PC-3 (cell line): Measurements from ENCODE around the gene USH1G. TPM values are rescaled to one million over a fixed set of nuclear protein-coding genes. Genes with fewer than 3 reads are reported as not detected.

ENCODE experiments used
- ATAC-seq: fragments of 200-7000 bp; cut with Tn5 transposase; 2 replicates; pipeline ENCODE4 v1.9.1; 2020; ENCODE audit warnings: mild to moderate bottlenecking, moderate library complexity
- BruUV-seq: library from RNA; stranded (reverse); fragments of 400-500 nt; replicated peaks from 2 replicates; lab custom pipeline; 2021; lab: Mats Ljungman, UMichigan
- CTCF ChIA-PET: fragments of 300-600 bp; sonication (Branson Sonifier 250); formaldehyde crosslinking; loops from one replicate; lab custom pipeline; 2022; ENCODE audit warnings: antibody characterized with exemption; lab: Charles Lee
- POLR2A ChIA-PET: fragments of 300-600 bp; sonication (Branson Sonifier 250); formaldehyde crosslinking; loops from one replicate; lab custom pipeline; 2022; ENCODE audit warnings: antibody characterized with exemption; ENCODE audit not compliant: unreplicated experiment; lab: Charles Lee
- DNase-seq: peaks from one replicate; pipeline ENCODE4 v3.0.0-alpha.2; 2015
- H2AFZ ChIP-seq: fragments of 300-600 bp; sonication (generic); 2 replicates; pipeline ENCODE4 v1.6.0; 2016; ENCODE audit warnings: antibody characterized with exemption, low read length
- H3F3A ChIP-seq: fragments of 300-600 bp; sonication (generic); one replicate; pipeline ENCODE4 v1.6.0; 2017; ENCODE audit warnings: antibody characterized with exemption, low read length, control low read depth, mild to moderate bottlenecking; ENCODE audit not compliant: unreplicated experiment
- H3K27ac ChIP-seq: fragments of 300-600 bp; sonication (generic); 2 replicates; pipeline ENCODE4 v1.5.1; 2016; ENCODE audit warnings: mild to moderate bottlenecking, low read length
- H3K27me3 ChIP-seq: fragments of 300-600 bp; sonication (generic); 2 replicates; pipeline ENCODE4 v1.6.1; 2016; ENCODE audit warnings: low read length, mixed read lengths
- H3K36me3 ChIP-seq: fragments of 300-600 bp; sonication (generic); 2 replicates; pipeline ENCODE4 v1.6.1; 2016; ENCODE audit warnings: low read depth, mixed run types, low read length, mixed read lengths
- H3K4me1 ChIP-seq: fragments of 300-600 bp; sonication (generic); 2 replicates; pipeline ENCODE4 v1.5.1; 2016; ENCODE audit warnings: low read length; ENCODE audit not compliant: insufficient read depth
- H3K4me2 ChIP-seq: fragments of 300-600 bp; sonication (generic); 2 replicates; pipeline ENCODE4 v1.6.0; 2016; ENCODE audit warnings: low read length
- H3K4me3 ChIP-seq: fragments of 300-600 bp; sonication (generic); 2 replicates; pipeline ENCODE4 v1.5.1; 2016; ENCODE audit warnings: mild to moderate bottlenecking, low read length, mixed read lengths
- H3K79me2 ChIP-seq: fragments of 300-600 bp; sonication (generic); 2 replicates; pipeline ENCODE4 v1.6.1; 2017; ENCODE audit warnings: low read length, mixed read lengths
- H3K9ac ChIP-seq: fragments of 300-600 bp; sonication (generic); 2 replicates; pipeline ENCODE4 v1.6.0; 2016; ENCODE audit warnings: mild to moderate bottlenecking, low read length
- H3K9me2 ChIP-seq: fragments of 300-600 bp; sonication (generic); replicated peaks from 2 replicates; pipeline ENCODE4 v1.6.1; 2016; ENCODE audit warnings: mixed run types, low read length, mixed read lengths
- H3K9me3 ChIP-seq: fragments of 300-600 bp; sonication (generic); 2 replicates; pipeline ENCODE4 v1.6.1; 2016; ENCODE audit warnings: low read length, mixed read lengths
- H4K20me1 ChIP-seq: fragments of 300-600 bp; sonication (generic); 2 replicates; pipeline ENCODE4 v1.6.1; 2016; ENCODE audit warnings: low read length, mixed read lengths
- EZH2 ChIP-seq: fragments of 300-600 bp; sonication (generic); IDR thresholded peaks from one replicate; pipeline ENCODE4 v1.6.1; 2017; ENCODE audit warnings: antibody characterized with exemption, mild to moderate bottlenecking, low read length; ENCODE audit not compliant: unreplicated experiment
- EZH2phosphoT487 ChIP-seq: fragments of 300-600 bp; sonication (generic); IDR thresholded peaks from 2 replicates; pipeline ENCODE4 v1.6.1; 2018; ENCODE audit warnings: mild to moderate bottlenecking, antibody characterized with exemption, low read length, borderline replicate concordance
- intact Hi-C: fragments of 100-400 bp; cut with micrococcal nuclease; formaldehyde crosslinking; loops from 2 replicates; pipeline ENCODE4 v1.9.0; 2023
- total RNA-seq: library from RNA; depleted of rRNA; stranded (reverse); fragments of >200 nt; gene quantifications from 2 replicates; pipeline ENCODE4 v1.2.3, GENCODE V29; 2014
- TF ChIP-seq, protein P1 (sequence below): fragments of 300-600 bp; sonication (generic); conservative IDR thresholded peaks from 2 replicates; pipeline ENCODE4 v1.5.1; 2017; ENCODE audit warnings: antibody characterized with exemption, low read depth, mild to moderate bottlenecking, low read length

The USH1G gene
- total RNA-seq, 1 experiment from 2014 or later: 0.04 TPM

- Histone ChIP-seq H3K4me1 (peaks cover 7% of the 10 kb centered on the region), H3K4me3 (no peak overlapping the region), H3K79me2 (no peaks in the 10 kb centered on the region), H3K27ac (no peak overlapping the region), H3K9me3 (no peaks in the 10 kb centered on the region), H2AFZ (no peak overlapping the region), H3F3A (no peaks in the 10 kb centered on the region), H3K27me3 (peaks cover 7% of the 10 kb centered on the region), H3K4me2 (no peak overlapping the region), H3K36me3 (no peaks in the 10 kb centered on the region), H3K9ac (no peak overlapping the region), H3K9me2 (no peaks in the 10 kb centered on the region), H4K20me1 (no peaks in the 10 kb centered on the region)
- CTCF ChIA-PET: no interaction called here
- POLR2A ChIA-PET: no interaction called here
- no TSS peak for BruUV-seq
- DNase-seq (no peak), ATAC-seq (no peak)
- TF ChIP-seq EZH2: no peak
- no peak for TF ChIP-seq EZH2phosphoT487
- TF ChIP-seq, protein P1, sequence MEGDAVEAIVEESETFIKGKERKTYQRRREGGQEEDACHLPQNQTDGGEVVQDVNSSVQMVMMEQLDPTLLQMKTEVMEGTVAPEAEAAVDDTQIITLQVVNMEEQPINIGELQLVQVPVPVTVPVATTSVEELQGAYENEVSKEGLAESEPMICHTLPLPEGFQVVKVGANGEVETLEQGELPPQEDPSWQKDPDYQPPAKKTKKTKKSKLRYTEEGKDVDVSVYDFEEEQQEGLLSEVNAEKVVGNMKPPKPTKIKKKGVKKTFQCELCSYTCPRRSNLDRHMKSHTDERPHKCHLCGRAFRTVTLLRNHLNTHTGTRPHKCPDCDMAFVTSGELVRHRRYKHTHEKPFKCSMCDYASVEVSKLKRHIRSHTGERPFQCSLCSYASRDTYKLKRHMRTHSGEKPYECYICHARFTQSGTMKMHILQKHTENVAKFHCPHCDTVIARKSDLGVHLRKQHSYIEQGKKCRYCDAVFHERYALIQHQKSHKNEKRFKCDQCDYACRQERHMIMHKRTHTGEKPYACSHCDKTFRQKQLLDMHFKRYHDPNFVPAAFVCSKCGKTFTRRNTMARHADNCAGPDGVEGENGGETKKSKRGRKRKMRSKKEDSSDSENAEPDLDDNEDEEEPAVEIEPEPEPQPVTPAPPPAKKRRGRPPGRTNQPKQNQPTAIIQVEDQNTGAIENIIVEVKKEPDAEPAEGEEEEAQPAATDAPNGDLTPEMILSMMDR: no peak
- intact Hi-C loops: no loop called here
These were observed 44.4 kb downstream of the USH1G start for GRCh38 chr17:74878658-74879057.

DNA sequence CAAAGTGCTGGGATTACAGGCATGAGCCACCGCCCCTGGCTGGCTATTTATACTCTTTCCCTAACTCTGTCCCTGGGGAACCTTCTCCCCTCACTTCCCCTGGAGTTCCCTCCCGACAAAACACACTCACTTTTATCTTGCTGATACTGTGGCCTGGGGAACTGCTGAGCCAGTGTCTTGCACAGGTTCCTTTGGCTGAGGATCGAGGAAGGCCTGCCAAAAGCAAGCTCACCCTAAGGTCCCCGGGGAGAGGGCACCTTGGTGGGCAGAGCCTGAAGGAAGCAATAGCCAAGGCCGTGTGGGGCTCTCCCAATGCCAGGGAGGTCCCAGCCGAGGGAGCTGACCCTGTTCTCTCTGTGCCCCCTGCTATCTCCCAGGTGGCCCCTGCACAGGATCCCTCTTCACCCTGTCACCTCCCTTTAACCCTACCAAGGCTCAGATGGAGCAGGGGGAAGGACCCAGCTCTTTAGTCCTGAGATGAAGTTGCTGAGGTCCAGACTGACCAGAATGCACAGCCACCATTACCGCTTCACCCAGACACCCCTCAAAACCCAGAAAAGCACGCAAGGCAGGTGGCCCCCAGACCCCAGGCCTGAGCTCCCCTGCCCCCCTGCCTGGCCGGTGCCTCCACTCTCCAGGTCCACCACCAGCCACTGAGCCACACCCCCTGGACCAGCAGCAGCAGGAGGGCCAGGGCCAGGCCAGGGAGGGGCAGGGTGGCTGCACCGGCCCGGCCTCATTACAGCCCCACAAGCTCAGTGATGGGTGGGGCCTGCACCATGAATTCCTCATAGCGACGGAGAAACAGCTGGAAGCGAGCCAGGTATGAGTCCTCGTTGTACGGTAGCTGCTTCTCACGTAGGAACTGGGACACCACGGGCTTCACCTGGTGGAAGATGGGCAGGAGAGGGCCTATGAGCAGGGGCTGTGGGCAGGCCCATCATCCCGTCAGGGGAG lies 45.2 kb downstream of the USH1G start:
- DNase-seq: peak; percentile 52
- TF ChIP-seq, protein P1: no peak
- H3K9me3 ChIP-seq: no peaks in the 10 kb centered on the region
- no peaks in the 10 kb centered on the region for H3K79me2 ChIP-seq
- no peak overlapping the region for H3K9ac ChIP-seq
- H3K9me2 ChIP-seq: no peaks in the 10 kb centered on the region
- H2AFZ ChIP-seq: no peak overlapping the region
- no TSS peak for BruUV-seq
- no peak for ATAC-seq
- H3K4me2 ChIP-seq: no peak overlapping the region
- peaks cover 7% of the 10 kb centered on the region for H3K27me3 ChIP-seq
- ChIA-PET CTCF (no interaction called here), POLR2A (no interaction called here)
- intact Hi-C loops: no loop called here
- no peak overlapping the region for H3K4me3 ChIP-seq
- no peak overlapping the region for H3K27ac ChIP-seq
- no peaks in the 10 kb centered on the region for H3K36me3 ChIP-seq
- H3F3A ChIP-seq: no peaks in the 10 kb centered on the region
- peaks cover 10% of the 10 kb centered on the region for H3K4me1 ChIP-seq
- H4K20me1 ChIP-seq: no peaks in the 10 kb centered on the region
